Measurements from ENCODE around the gene GIPC3. TPM values are rescaled to one million over a fixed set of nuclear protein-coding genes. Genes with fewer than 3 reads are reported as not detected.

GIPC3 gene
- total and polyA plus RNA-seq, 2 experiments from 2014 or later = 0.48 to 0.59 TPM

- no peaks in the 10 kb centered on the region for H3K36me3 Mint-ChIP-seq (ENCODE audit: low read depth)
- Histone ChIP-seq H3K36me3 (ENCODE audit: insufficient read depth) (no peaks in the 10 kb centered on the region), H3K9me2 (ENCODE audit: insufficient read depth) (no peaks in the 10 kb centered on the region)
Measured at GRCh38 chr19:3632098-3632497, 46.8 kb downstream of the GIPC3 start.

More at GRCh38 chr19:3632098-3632497, 46.8 kb downstream of the GIPC3 start:
- DNase-seq (ENCODE audit: low spot score) (no peak), ATAC-seq (no peak)
- H2AFZ ChIP-seq = no peak overlapping the region
- no peaks in the 10 kb centered on the region for H3K4me1 ChIP-seq (ENCODE audit: insufficient read depth)
- Mint-ChIP-seq H3K4me1 (no peaks in the 10 kb centered on the region), H3K9me3 (no peaks in the 10 kb centered on the region), H3K27me3 (ENCODE audit: insufficient read depth, low read depth, poor library complexity) (peaks cover 10% of the 10 kb centered on the region), H3K27ac (no peak overlapping the region), H3K4me3 (no peak overlapping the region)
- H3K79me2 ChIP-seq (replicated peaks; ENCODE audit: insufficient read depth) = no peaks in the 10 kb centered on the region
- H3F3A ChIP-seq (replicated peaks; ENCODE audit: low read depth) = peaks cover 5% of the 10 kb centered on the region; the same call in 1 of the 2 replicates
- no peak overlapping the region for H3K4me2 ChIP-seq
- H3K27ac ChIP-seq (ENCODE audit: low read depth) = no peak overlapping the region
- TF ChIP-seq CREB1 (CRISPR knock-in tag; IDR thresholded peaks at IDR 0.05; ENCODE audit: low read depth) = no peak
- no peak for TF ChIP-seq ZNF114 (CRISPR knock-in tag; IDR thresholded peaks at IDR 0.05)
- TF ChIP-seq, protein P1, sequence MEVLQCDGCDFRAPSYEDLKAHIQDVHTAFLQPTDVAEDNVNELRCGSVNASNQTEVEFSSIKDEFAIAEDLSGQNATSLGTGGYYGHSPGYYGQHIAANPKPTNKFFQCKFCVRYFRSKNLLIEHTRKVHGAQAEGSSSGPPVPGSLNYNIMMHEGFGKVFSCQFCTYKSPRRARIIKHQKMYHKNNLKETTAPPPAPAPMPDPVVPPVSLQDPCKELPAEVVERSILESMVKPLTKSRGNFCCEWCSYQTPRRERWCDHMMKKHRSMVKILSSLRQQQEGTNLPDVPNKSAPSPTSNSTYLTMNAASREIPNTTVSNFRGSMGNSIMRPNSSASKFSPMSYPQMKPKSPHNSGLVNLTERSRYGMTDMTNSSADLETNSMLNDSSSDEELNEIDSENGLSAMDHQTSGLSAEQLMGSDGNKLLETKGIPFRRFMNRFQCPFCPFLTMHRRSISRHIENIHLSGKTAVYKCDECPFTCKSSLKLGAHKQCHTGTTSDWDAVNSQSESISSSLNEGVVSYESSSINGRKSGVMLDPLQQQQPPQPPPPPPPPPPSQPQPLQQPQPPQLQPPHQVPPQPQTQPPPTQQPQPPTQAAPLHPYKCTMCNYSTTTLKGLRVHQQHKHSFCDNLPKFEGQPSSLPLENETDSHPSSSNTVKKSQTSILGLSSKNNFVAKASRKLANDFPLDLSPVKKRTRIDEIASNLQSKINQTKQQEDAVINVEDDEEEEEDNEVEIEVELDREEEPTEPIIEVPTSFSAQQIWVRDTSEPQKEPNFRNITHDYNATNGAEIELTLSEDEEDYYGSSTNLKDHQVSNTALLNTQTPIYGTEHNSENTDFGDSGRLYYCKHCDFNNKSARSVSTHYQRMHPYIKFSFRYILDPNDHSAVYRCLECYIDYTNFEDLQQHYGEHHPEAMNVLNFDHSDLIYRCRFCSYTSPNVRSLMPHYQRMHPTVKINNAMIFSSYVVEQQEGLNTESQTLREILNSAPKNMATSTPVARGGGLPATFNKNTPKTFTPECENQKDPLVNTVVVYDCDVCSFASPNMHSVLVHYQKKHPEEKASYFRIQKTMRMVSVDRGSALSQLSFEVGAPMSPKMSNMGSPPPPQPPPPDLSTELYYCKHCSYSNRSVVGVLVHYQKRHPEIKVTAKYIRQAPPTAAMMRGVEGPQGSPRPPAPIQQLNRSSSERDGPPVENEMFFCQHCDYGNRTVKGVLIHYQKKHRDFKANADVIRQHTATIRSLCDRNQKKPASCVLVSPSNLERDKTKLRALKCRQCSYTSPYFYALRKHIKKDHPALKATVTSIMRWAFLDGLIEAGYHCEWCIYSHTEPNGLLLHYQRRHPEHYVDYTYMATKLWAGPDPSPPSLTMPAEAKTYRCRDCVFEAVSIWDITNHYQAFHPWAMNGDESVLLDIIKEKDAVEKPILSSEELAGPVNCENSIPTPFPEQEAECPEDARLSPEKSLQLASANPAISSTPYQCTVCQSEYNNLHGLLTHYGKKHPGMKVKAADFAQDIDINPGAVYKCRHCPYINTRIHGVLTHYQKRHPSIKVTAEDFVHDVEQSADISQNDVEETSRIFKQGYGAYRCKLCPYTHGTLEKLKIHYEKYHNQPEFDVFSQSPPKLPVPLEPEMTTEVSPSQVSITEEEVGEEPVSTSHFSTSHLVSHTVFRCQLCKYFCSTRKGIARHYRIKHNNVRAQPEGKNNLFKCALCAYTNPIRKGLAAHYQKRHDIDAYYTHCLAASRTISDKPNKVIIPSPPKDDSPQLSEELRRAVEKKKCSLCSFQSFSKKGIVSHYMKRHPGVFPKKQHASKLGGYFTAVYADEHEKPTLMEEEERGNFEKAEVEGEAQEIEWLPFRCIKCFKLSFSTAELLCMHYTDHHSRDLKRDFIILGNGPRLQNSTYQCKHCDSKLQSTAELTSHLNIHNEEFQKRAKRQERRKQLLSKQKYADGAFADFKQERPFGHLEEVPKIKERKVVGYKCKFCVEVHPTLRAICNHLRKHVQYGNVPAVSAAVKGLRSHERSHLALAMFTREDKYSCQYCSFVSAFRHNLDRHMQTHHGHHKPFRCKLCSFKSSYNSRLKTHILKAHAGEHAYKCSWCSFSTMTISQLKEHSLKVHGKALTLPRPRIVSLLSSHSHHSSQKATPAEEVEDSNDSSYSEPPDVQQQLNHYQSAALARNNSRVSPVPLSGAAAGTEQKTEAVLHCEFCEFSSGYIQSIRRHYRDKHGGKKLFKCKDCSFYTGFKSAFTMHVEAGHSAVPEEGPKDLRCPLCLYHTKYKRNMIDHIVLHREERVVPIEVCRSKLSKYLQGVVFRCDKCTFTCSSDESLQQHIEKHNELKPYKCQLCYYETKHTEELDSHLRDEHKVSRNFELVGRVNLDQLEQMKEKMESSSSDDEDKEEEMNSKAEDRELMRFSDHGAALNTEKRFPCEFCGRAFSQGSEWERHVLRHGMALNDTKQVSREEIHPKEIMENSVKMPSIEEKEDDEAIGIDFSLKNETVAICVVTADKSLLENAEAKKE (CRISPR knock-in tag; IDR thresholded peaks at IDR 0.05) = no peak
- no peaks in the 10 kb centered on the region for H3K27me3 ChIP-seq (ENCODE audit: insufficient read depth)
- H3K4me3 ChIP-seq = no peak overlapping the region
- H4K20me1 ChIP-seq (replicated peaks; ENCODE audit: insufficient read depth) = no peaks in the 10 kb centered on the region; the same call in 1 of the 2 replicates
